ENCODE data around the gene NHERF2. TPM values are rescaled to one million over a fixed set of nuclear protein-coding genes. Genes with fewer than 3 reads are reported as not detected.

NHERF2 gene
- polyA plus RNA-seq, 2 of the 4 experiments (the other 2 are of a cell fraction): 32.3 to 35.0 TPM

DNA sequence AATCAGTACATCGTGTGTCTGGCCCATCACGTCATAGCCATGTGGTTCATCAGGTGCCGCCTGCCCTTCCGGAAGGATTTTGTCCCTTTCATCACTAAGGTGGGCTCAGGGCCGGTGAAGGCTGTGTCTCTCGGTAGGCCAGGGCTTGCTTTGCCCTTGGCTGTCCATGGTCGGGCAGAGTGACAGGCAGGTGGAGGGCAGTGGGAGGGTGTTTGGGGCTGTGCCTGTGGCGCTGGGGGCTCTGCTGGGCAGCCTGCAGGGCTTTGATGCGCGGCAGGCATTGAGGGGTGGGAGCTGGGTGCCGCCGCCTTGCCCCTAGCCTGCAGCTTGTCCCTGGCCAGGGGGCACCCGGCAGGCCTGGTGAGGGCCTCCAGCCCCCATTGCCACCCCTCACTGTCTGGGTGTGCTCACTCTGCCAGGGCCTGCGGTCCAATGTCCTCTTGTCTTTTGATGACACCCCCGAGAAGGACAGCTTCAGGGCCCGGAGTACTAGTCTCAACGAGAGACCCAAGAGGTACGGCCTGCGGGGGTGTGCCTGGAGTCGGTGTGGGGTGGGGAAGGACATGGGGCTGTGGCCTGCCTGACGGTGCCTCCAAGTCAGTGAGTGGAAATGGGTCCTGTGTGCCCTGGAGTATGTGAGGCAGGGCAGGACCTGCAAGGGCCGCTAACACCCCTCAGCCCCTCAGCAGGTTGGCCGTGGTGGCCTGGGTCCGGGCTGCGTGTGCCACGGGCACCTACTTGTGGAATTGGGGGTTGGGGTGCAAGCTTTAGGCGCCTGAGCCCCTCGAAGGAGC lies 49.6 kb downstream of the NHERF2 start:
- 91% methylated on average over 17 of the region's 28 CpGs for WGBS (ENCODE audit: missing lambda C conversion rate)
- Histone ChIP-seq H3K4me3 (no peak overlapping the region), H3K27ac (no peak overlapping the region), H3K4me1 (no peaks in the 10 kb centered on the region), H3K9me3 (no peaks in the 10 kb centered on the region), H3K4me2 (no peak overlapping the region)
- CTCF ChIA-PET: interaction anchor here (0.5 to 4.2 kb wide), 4 partner anchors 13 to 73 kb away, joined by 3 to 22 read pairs (median 9); no protein-coding TSS in a partner anchor
- TF ChIP-seq ELK1 (IDR thresholded peaks at IDR 0.05; ENCODE audit: low read depth, low read length): no peak
- DNase-seq (ENCODE audit: low read depth in 1 of 2, low spot score in 1 of 2) (no peak), ATAC-seq (no peak), FAIRE-seq (no peak)
- POLR2A ChIA-PET: interaction anchor here (0.7 kb wide), 1 partner anchor 64 kb away, joined by 7 read pairs; no protein-coding TSS in a partner anchor

GRCh38 chr16:2077016-2077415 lies 50.3 kb downstream of the NHERF2 start:
- TF ChIP-seq RFX5 (IDR thresholded peaks at IDR 0.05) (no peak), FOSL2 (IDR thresholded peaks at IDR 0.05) (no peak), FOSL2 (CRISPR knock-in tag; IDR thresholded peaks at IDR 0.05) (no peak), MAX (IDR thresholded peaks at IDR 0.05) (no peak), EHF (CRISPR knock-in tag; IDR thresholded peaks at IDR 0.05) (no peak), ESRRA (IDR thresholded peaks at IDR 0.05; ENCODE audit: borderline replicate concordance, low read length) (no peak), HMGXB4 (CRISPR knock-in tag; IDR thresholded peaks at IDR 0.05; ENCODE audit: borderline replicate concordance) (no peak), NFE2L2 (conservative IDR thresholded peaks at IDR 0.05; ENCODE audit: low read length) (no peak), POLR2AphosphoS2 (conservative IDR thresholded peaks at IDR 0.05; ENCODE audit: low read length) (no peak), CEBPB (IDR thresholded peaks at IDR 0.05) (no peak), ZC3H11A (IDR thresholded peaks at IDR 0.05) (no peak)
- WGBS (ENCODE audit: missing lambda C conversion rate): 90% methylated on average over 17 of the region's 17 CpGs
- no peak for ATAC-seq
- no peak overlapping the region for H3K4me3 ChIP-seq
- ChIA-PET CTCF (interaction anchor here (0.5 to 4.2 kb wide), 5 partner anchors 13 to 1292 kb away, joined by 3 to 22 read pairs (median 3); no protein-coding TSS in a partner anchor), POLR2A (no interaction called here)
- H3K4me2 ChIP-seq: no peak overlapping the region
- no peak for FAIRE-seq
- H3K9me3 ChIP-seq: no peaks in the 10 kb centered on the region
- no peak overlapping the region for H3K27ac ChIP-seq
- DNase-seq (ENCODE audit: low read depth in 1 of 2, low spot score in 1 of 2): no peak
- no peaks in the 10 kb centered on the region for H3K4me1 ChIP-seq

DNA sequence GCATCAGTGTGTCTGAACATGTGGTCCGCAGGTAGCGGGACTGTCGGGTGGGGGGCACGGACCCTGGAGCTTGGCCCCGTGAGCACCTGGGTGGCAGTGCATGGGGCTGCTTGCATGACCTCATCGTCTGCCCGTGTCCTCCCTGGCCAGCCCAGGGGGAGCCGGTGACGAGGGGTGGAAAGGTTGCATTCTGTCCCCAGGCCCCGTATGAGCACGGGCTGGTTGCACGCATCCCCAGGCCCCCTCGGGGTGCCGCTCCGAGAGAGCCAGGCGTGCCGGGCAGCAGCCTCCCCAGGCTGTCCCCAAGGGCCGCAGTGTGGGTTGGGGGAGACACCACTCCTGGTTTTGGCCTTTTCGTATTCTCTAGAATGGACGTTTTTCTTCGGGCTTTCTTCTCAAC lies 51.0 kb downstream of the NHERF2 start:
- TF ChIP-seq, protein P1, sequence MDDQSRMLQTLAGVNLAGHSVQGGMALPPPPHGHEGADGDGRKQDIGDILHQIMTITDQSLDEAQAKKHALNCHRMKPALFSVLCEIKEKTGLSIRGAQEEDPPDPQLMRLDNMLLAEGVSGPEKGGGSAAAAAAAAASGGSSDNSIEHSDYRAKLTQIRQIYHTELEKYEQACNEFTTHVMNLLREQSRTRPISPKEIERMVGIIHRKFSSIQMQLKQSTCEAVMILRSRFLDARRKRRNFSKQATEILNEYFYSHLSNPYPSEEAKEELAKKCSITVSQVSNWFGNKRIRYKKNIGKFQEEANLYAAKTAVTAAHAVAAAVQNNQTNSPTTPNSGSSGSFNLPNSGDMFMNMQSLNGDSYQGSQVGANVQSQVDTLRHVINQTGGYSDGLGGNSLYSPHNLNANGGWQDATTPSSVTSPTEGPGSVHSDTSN (IDR thresholded peaks at IDR 0.05): no peak
- no peak for TF ChIP-seq HOXA7 (CRISPR knock-in tag; IDR thresholded peaks at IDR 0.05)
- Histone ChIP-seq H3K4me2 (no peak overlapping the region), H3K9me3 (no peaks in the 10 kb centered on the region), H3K4me1 (no peaks in the 10 kb centered on the region), H3K4me3 (no peak overlapping the region), H3K27ac (no peak overlapping the region)
- ATAC-seq: no peak
- no peak for FAIRE-seq
- ChIA-PET POLR2A (no interaction called here), CTCF (interaction anchor here (1.1 to 4.2 kb wide), 3 partner anchors 12 to 63 kb away, joined by 3 to 22 read pairs (median 15); no protein-coding TSS in a partner anchor)
- WGBS (ENCODE audit: missing lambda C conversion rate): 94% methylated on average over 12 of the region's 21 CpGs
- DNase-seq (ENCODE audit: low read depth in 1 of 2, low spot score in 1 of 2): no peak

DNA sequence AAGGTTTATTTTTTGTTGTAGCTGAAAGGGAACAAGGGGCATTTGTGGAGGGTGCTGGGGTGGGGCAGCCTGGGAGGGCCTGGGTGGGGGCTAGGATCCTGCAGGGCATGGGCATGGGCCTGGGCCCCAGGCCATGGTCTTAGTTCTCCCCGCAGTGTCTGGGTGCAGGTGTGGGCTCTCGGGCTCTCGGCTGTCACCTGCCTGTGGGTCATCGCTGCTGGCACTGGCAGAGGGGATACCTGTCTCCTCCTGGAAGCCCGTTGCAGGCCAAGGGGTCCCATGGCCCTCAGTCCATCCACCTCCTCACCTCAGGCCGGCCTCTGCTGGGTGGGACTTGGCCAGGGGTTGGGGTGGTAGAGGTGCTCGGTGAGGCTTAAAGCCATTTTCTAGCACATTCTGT lies 51.4 kb downstream of the NHERF2 start:
- Histone ChIP-seq H3K4me3 (no peak overlapping the region), H3K27ac (no peak overlapping the region), H3K4me2 (no peak overlapping the region), H3K9me3 (no peaks in the 10 kb centered on the region), H3K4me1 (no peaks in the 10 kb centered on the region)
- POLR2A ChIA-PET: no interaction called here
- no peak for FAIRE-seq
- no peak for ATAC-seq
- CTCF ChIA-PET: interaction anchor here (1.1 to 3.5 kb wide), 4 partner anchors 12 to 75 kb away, joined by 3 to 22 read pairs (median 8); no protein-coding TSS in a partner anchor
- no peak for DNase-seq (ENCODE audit: low read depth in 1 of 2, low spot score in 1 of 2)
- 94% methylated on average over 5 of the region's 7 CpGs for WGBS (ENCODE audit: missing lambda C conversion rate)
- TF ChIP-seq CBX2 (IDR thresholded peaks at IDR 0.05; ENCODE audit: borderline replicate concordance, low read depth) (no peak), MYC (IDR thresholded peaks at IDR 0.05; ENCODE audit: borderline replicate concordance, low read length) (no peak), FOXS1 (CRISPR knock-in tag; IDR thresholded peaks at IDR 0.05) (no peak), SREBF2 (IDR thresholded peaks at IDR 0.05) (no peak), POLR2AphosphoS2 (conservative IDR thresholded peaks at IDR 0.05; ENCODE audit: low read length) (no peak), RCOR1 (IDR thresholded peaks at IDR 0.05; ENCODE audit: low read depth, low read length) (no peak), CBX8 (IDR thresholded peaks at IDR 0.05) (no peak), NPAS2 (CRISPR knock-in tag; IDR thresholded peaks at IDR 0.05; ENCODE audit: borderline replicate concordance) (no peak), PHF8 (IDR thresholded peaks at IDR 0.05; ENCODE audit: borderline replicate concordance, low read depth) (no peak), GATA3 (IDR thresholded peaks at IDR 0.05; ENCODE audit: borderline replicate concordance) (no peak), RAD21 (conservative IDR thresholded peaks at IDR 0.05 in 1 of 2, IDR thresholded peaks at IDR 0.05 in 1 of 2) (no peak)
